GM18519 (cell line): ENCODE results near the gene PYROXD2.

Experiments used
- ATAC-seq: cut with Tn5 transposase; IDR thresholded peaks from one replicate; pipeline ENCODE4 v1.9.1; 2021; ENCODE audit warnings: mild to moderate bottlenecking, moderate library complexity; ENCODE audit not compliant: unreplicated experiment, low FRiP score

Gene PYROXD2

DNA sequence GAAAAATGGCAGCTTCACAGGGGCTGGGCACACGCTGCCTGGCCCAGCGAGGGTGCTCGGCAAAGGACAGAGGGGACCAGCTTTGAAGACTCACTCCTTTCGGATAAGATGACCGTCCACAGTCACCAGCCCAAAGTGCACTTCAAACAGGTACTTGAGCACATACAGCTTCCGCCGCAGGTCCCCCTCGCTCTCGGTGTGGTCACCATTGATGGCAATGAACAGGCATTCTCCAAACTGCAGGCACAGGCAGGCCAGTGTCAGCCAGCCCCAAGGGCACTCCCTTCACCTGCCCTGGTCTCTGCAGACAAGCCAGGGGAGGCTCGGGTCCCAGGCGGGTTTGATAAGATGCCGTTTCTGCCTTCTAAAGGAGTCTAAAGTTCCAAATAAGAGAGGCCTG lies 20.2 kb upstream of the PYROXD2 start:
- ATAC-seq: no peak

DNA sequence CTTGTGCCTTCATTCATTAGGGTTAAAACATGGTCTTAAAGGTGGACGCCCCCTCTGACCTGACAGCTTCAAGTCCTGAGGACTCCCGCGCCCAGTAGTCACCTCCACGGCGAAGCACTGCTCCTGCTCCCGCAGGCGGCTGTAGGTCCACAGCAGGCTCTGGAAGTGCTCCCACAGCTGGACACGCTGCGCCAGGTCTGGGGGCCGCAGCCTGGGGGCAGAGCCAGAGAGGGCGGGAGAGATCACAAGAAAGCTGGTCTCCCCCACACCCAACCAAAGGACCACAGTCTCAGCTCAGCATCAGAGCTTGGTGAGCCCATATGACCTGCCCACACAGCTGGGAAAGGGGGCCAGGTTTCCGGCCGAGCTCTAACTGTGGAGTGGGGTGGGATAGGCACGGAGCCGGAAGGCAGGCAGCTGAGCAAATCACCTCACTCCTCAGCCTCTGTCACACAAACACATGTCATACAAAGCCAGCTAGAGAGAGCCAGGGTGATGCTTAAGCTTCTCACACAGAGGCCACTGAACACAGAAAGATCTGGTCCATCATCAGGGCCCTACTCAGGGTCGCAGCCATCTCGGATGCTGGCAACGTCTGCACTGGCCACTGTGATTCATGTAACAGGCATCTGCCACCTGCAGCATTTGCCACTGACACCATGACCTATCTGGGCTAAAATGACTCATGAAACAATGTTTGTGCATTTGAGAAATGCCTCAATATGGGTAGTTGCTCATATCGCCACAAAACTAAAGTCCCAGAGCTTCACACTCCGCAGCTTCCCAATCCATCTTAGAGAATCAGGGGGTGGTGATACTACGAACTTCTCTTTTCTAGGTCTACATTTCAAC lies 19.1 kb upstream of the PYROXD2 start:
- no peak for ATAC-seq

DNA sequence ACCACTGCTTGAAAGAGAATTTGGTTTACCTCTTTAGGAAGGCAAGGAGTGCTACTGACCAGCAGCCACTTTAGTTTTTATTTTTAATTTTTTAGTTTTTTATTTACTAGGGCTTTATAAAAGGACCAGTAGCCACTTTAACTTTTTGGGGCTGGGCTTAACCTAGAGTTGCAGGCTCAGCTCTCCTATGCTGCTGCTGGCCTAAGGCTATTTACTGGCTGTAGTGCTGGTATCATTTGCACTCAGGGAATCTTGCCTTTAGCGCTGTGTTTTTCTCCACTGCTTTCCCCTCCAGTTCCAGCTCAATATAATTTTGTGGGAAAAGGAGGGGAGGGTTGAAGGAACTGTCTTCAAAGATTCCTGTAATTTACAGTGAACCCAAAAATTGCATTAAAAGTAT lies 18.4 kb upstream of the PYROXD2 start:
- no peak for ATAC-seq

DNA sequence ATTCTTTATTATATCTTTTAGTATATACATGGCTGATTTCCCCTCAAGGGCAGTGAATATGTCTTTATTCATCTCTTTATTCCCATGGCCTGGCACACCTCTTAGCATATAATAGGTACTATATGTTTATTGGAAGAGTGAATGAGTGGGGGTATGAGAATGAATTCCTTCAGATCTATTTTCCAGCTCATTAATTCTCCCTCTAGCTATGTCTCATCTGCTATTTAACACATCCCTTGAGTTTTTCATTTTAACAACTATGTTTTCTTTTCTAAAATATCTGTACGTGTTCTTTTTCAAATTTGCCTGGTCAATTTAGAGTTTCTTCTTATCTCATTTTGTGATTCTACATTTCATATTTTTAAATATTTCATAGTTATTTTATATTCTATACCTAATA lies 17.3 kb upstream of the PYROXD2 start:
- no peak for ATAC-seq

DNA sequence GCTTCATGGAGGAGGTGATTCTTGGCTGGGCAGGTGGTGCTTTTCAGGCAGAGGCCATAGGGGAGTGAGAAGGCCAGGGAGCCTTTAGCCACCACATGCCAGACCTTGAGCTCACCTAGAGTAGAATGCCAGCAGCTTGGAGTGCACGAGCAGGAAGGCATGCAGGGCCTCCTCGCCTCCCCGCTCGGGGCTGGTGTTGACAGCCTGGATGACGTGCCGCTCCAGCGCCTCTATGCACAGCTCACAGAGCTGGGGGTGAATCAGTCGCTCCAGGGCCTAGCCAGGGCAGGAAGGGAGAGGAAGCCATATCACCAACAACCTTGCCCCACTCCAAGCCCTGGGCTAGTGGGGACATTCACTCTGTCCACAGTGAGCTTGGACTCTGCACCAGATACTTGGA lies 16.0 kb upstream of the PYROXD2 start:
- ATAC-seq: no peak

DNA sequence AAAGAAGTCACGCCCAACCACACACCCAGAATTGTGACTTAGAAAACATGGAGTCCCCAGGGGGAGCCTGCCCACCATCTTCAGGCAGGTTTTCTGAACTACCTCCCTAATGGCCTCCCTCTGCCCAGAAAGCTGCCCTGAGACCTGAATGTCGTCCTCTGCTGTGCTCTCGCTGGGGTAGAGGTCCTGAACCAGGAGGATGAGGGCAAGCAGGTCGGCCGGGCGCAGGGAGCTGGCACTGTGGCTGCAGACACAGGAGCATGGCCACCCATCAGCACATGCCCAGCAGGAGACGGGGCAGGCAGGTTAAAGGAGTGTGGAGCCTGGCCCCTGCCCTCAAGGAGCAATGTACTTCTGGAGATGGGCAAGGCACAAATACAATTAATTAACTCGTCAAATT lies 15.4 kb upstream of the PYROXD2 start:
- no peak for ATAC-seq

DNA sequence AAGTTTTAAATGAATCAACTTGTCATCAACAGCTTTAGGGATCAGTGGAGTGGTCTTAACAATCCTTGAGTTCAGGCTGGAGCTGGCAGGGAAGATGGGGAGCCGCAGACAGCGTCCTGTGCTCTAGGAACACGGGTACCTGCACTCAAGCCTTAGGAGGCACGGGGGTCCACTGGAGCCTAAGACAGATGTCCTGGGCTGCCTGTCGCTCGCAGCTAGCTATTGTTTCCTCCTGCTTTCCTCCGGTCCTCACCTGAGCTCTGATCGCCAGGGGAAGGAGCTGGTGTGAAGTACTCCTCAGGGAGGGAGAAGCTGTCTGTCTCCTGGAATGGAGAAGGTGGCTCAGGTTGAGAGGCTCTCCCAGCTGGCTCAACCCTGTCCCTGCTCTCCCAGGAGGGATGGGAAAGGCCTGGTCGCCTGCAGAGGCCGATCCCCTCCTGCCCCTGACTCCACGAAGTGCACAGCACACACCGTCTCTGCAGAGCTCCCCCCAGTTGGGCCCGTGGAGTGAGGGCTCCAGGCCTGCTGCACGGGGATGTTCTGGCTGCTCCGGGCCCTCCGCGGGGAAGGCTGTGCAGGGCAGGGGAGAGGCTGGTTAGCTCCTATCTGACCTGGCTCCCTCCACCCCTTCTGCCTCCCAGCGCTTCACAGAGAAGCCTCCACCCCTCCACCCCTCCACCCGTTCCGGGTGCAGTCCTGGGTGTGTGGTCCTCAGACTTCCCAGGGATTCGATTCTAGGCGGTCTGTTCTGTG lies 14.5 kb upstream of the PYROXD2 start:
- no peak for ATAC-seq

DNA sequence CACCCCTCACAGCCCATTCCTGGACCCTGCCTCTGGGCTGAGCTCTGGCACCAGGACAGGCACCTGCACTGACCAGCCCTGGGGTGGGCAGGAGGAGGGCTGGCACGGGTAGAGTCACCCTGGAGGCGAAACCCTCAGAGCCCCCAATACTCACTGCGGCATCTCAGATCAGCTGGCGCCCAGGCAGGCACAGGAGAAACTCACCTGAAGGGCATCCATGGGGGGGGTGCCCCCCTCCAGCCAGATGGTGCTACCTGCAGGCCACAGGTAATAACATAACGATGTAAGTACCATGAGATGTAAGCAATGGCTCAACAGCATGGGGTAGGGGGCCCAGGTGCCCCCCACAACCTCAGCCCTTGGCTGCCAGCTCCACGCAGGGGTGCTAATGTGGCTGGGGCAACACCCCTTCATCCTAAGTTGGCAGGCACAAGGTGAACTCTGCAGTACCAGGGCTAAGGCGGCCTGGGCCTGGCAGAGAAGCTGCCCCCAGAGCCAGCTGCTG lies 12.1 kb upstream of the PYROXD2 start:
- no peak for ATAC-seq

DNA sequence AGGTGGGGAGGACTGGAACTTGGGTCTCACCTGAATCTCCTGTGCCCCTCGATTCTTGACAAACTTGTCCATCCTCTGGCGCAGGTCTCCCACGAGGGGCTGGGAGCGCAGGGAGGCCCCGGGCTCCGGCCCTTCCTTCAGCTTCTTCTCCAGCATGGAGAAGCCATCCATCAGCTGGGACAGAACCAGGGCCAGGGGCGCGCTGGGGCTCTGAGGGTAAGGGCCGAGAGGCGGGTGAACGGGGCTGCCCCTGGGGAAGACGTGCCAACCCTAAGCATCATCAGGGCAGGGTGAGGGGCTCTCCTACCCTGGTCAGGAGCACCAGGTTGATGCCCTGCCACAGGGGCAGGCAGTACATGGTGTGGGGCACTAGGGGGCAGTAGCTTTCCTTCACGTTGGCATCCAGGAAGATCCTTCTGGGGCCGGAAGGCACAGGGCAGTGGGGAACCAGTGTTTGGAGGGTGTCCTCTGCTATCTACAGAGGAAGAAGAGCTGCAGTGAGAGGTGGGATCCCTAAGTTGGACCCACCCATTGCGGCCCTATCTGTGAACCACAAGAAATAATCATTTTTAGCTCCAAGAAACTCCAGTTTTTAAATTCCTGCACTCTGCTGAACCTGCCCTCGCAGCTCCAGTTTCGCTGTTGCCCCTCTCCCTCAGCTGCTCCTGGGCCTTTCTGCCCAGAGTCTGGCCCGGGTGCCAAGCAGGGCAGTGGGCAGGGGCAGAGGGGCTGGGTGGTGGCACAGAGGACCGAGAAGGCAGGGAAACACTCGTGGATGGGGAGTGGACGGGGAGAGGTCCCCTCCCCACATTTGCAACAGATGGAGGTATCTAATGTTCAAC lies 10.8 kb upstream of the PYROXD2 start:
- ATAC-seq: peak; percentile 86

DNA sequence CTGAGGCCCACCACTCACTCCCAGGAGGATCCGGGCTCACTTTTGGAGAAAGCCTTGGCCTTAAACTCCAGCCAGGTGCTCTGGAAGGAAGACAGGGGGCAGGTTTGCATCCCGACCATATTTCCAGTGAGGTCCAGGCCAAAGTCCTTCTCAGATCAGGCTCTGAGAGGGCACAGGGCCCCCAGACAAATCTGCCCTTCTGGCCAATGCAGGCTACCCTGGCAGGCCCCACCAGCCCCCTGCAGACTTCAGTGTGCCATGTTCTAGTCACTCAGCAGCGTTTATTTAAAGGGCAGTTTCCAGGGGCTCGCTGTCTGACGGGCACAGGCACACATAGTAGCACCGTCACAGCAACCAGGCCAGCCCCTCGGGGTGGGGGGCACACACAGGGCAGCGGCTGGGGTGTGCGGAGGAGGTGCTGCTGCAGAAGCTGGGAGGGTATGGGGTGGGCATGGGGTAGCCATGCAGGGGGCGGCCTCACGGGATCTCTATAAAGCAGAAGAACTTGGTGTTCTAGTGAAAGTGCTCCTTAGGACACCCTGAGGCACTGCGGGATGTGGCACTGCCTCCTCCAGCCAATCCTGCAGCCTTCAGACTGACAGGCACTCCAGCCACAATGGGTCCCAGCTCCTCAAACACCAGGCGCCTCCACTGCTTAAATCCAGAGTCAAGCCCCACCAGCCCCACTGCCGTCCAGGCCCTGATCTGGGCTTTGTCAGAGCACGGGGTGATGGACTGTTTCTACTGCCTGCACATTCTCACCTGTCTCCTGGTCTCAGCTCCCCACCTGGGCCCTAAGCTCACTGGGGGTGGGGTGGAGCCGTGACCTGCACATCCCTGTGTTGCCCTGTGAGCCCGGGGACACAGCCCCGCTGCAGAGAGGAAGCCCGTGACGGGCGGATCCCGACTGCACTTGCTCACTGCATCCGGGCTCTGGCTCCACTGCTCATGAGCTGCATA lies 9.6 kb upstream of the PYROXD2 start:
- no peak for ATAC-seq

DNA sequence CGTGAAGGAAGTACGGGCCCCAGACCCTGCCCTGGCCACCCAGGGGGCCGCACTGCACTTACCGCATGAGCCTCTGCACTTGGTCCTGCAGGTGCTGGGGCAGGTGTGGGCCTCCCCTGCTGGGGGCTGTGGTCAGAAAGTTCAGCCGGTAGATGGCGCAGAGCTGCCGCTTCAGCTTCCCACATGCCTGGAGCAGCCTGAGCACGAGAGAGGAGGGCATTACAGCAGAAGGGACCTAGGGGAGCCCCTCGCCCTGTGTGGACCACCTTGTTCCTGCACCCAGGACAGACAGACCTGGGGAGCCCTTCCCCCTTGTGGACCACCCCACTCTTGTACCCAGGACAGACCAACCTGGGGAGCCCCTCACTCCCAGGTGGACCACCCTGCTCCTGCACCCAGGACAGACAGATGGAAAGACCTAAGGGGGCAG lies 8.7 kb upstream of the PYROXD2 start:
- ATAC-seq: no peak

DNA sequence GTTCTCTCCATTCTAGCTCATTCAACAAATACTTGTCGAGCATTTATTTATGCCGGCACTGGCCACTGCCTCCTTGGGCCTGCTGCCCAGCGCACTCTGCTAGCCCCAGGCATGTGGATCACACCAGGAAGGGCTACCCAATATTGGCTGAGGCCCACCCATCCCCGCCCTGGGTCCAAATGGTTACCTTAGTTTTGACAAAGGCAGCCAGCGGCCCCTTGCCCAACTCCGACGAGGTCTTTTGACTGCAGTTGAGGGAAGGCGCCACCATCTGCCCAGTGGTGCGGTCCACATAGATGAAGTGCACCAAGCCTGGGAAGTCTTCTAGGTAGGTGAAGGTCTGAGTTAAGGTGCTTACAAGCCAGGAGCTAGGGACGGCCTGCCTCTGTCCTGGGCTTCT lies 7.2 kb upstream of the PYROXD2 start:
- no peak for ATAC-seq

DNA sequence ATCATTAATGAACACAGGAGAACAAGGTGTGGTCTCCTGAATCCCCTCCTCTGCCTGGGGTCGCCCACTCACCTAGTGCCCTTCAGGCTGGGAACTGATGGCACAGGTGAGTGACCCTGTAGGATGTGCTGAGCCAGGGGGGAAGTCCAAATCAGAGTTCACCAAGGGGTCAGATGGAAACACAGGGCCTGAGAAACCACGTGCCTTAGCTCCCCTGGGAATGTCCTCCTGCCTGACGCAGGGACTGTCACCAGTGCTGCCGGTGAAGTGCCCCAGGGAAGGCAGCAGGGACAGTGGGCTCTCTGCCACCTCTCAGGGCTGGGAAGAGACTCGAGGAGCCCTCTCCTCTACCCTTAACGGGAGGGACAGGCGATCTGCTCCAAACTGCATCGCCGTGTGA lies 5.8 kb upstream of the PYROXD2 start:
- ATAC-seq: no peak

DNA sequence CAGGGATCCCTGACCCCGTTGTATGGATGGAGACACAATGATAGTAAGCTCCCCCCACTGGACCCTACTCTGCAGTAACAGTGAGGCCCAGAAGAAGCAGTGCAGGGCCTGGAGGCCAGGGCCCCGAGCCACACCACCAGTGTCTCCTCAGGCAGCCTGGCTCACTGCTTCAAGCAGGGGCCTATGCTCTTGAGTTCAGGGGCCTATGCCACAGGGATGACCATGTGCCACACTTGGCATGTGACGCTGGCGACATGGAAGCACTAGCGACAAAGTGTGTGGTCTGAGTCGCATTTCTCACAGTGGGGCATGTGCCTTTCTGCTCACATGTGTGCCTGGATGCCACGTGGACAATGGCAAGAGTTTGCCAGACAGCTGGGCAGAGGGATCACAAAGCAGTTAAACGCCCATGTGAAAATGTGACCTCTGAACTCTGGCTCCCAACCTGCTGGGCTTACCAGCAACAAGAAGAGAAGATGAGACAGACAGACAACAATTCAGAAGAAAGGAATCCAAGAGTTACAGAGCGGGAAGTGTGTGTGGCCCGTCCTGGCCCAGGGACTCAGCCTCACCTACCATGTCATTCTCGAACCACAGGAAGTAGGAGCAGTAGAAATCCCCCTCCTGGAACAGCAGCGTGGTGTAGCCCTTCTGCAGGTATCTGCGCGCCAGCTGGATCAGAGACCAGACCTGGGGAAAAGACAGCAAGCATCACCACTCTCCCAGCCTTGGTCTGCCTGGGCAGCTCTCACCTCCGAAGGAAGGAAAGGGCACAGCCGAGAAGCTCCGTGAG lies 4.7 kb upstream of the PYROXD2 start:
- no peak for ATAC-seq

DNA sequence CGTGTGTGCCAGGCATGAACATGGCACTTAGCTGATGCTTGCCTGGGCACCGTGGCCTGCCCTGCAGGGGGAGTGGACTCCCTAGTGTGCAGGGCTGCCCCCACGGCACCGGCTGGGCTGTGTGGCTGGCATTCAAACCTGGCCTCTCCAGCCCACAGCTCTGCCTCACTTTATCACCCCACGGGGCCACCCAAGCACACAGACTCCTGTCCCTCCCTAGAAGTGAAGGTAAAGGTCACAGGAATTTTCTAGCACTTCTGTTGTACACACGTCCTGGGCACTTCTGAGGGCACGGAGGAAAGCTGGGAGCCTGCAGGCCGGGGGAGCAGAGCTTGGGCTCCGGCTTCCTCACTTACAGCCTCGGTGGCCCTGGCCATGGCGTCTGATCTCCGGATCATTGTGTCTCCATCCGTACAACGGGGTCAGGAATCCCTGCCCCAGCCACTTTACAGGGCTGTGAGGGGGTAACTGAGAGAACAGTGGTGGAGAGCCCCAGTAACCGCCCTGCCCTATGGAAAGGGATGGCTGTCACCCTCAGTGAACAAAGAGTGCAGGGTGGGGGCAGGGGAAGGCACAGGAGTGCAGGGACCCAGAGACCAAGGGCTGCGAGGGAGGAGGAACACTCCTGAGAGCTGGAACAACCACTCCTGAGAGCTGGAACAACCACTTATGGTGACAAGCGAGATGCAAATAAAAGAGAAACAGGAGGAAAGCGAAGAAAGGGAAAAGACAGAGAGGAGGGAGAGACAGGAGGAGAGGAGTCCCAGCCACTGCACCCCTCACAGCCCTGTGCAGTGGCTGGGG lies 3.9 kb upstream of the PYROXD2 start:
- no peak for ATAC-seq

DNA sequence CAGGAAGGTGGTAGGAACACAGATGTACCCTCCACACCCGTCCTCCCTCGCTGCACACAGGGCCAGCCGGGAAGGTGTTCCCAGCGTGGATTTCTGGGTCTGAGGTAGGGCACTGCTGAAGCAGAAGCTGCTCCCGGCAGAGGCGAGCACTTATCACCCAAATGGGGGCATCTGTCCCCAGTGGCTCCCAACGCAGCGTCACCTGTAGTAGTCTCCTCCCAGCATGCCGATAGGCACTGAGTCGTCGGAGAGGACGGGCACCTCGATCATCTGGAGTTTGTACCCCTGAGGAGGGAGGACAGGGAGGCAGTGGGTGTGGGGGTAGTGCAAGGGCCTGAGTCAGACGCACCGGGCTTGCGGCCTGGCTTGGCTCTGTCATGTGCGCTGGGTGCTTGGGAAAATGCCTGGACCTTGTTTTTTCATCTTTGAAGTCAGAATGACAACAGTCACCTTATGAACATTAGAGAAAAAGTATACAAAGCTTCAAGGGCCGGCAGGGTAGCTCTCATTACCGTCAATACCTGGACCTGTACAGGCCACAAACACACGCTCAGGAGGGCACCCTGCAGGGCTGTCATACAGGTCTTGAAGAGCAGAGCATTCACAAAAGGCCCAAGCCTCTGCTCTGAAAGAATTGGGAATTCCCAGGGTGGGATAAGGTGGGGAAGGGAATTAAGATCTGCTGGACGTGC lies 3.1 kb upstream of the PYROXD2 start:
- ATAC-seq: no peak

DNA sequence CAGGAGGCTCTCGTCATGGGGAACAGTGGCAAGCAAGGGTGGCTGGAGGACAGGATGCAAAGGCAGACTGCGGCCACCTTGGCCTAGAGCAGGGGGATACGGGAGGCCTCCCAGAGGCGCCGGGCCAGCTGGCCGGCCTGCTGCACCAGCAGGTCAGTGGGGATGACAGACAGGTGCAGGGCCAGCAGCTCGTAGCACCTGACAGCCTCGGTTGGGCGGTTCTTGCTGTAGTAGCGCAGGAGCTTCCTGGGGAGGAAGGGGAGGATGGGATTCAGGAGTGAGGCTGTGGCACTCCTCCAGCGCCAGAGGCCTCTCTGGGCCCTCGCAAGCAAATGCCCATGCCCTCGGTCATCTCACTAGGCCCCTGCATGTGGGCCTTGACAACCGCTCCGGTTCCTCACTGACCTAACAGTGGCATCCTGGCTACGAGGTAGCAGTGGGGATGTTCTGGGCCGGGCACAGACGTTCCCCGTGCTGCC lies 2.5 kb upstream of the PYROXD2 start:
- no peak for ATAC-seq
